ENCODE data around the gene ARHGEF40.

ARHGEF40 gene

GRCh38 chr14:21059842-21060613, 10.1 kb upstream of the ARHGEF40 start:
- DNase-seq (ENCODE audit: low read depth), result no peak

GRCh38 chr14:21060614-21061346, 9.3 kb upstream of the ARHGEF40 start:
- no peak for DNase-seq (ENCODE audit: low read depth)

- no peak for DNase-seq (ENCODE audit: low read depth)
These were observed 8.8 kb upstream of the ARHGEF40 start for GRCh38 chr14:21061347-21061668.

- no peak for DNase-seq (ENCODE audit: low read depth)
These were observed 6.6 kb upstream of the ARHGEF40 start for GRCh38 chr14:21063479-21063878.

DNA sequence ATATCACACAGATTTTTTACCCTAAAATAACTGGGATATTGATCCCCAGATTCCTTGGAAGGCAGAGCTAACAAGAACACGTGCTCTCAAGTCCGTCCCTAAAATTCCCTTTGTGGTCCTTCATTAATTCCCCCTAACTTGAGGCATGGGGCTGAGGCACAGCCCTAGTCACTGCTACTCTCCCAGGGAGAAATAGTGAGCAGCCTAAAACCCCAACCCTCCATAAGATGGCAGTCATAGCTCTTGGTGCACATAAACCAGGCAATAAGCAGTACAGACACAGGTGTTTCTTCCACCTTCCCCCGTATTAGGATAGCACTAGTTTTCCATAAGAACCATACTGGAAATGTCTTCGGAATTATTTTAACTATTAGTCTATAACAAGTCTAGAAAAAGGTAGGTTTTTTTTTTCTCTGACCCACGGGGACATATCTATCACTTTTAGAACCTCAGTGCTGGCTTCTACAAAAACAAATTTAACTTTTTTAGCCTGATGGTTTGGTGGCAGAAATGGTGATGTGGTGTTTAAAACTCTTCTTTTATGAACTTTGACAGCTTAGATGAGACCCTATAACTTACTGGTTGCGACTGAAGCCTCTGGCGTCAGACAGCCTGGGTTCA, 3.1 kb upstream of the ARHGEF40 start:
- no peak for DNase-seq (ENCODE audit: low read depth)

DNA sequence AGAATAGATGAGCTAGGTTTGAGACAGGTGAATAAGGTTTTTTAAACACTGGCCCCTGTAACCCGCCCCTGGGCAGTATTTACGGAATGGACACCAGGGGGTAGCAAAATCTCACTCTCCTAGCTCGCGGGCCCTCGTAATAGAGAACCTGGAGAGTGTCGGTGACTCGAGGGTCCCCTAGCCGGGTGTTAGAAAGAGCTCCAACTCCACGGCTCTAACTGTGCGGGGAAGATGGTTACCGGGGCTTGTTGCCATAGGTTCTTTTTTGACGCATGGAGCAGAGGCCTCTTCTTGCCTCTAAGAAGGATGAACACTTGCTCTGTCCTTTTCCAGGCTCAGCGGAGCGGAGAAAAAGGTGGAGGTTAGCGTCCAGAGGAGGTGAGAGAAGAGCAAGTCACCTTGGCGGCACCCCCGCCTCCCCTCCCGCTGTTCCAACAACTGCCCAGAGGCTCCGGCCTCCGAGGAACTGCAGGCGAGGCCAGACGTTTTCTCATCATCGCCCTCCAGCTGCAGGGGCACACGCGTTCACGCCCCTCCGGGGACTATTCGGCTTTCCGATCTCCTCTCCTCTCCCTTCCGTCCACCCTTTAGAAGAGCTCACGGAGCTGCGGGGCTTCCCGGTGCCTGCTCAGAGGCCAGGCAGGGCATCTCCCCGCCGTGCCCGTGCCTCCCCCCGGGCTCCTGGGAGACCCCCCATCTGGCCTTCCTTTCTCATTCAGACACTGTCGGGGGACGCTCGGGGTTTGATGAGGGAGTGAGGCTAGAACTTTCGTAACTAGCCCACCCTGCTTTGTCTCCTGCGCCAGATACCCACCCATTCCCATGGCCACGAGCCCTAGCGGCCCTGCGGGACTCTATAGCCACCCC, 1.4 kb upstream of the ARHGEF40 start:
- DNase-seq (ENCODE audit: low read depth), result no peak

- DNase-seq (ENCODE audit: low read depth), result no peak
These were observed 569 bp upstream of the ARHGEF40 start for GRCh38 chr14:21069388-21070082.

GRCh38 chr14:21070610-21071224, 613 bp downstream of the ARHGEF40 start:
- no peak for DNase-seq (ENCODE audit: low read depth)

DNA sequence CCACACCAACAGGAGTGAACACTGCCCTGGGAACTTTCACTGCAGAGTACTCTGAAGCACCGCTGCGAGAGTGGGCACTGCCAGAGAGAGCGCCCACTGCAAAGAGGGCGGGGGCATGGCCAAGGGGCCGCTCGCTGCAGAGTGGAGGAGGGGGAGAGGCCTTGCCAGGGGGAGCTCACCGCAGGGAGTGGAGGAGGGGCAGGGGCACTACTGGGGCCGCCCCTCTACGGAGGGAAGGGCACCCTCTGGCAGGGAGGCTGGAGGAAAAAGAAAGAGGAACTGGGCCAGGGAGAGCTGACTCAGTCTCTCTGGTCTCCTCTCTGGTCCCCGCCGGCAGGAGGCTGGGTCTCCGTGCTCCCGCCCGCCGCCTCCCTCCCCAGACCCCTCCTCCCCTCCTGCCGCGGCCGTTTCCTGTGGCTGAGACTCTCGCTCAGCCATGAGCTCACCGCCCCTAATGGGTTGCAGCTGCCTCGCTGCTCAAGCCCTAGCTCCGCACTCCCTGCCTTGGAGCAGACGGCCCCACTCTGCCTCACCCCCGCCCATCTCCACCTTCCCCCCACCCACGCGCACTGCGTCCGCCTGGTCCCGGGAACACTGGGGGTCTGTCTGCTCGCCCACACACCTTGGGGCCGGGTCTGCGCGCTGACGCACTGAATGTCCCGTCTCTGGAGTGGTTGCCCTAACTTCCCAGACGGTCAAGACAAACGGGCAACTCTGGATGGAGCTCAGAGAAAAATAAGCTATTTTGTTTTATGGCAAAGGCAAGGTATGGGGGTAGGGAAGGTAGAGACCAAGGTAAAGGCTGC, 1.3 kb downstream of the ARHGEF40 start:
- DNase-seq (ENCODE audit: low read depth), result peak; percentile 73

- no peak for DNase-seq (ENCODE audit: low read depth)
These were observed 1.9 kb downstream of the ARHGEF40 start for GRCh38 chr14:21072031-21072473.

DNA sequence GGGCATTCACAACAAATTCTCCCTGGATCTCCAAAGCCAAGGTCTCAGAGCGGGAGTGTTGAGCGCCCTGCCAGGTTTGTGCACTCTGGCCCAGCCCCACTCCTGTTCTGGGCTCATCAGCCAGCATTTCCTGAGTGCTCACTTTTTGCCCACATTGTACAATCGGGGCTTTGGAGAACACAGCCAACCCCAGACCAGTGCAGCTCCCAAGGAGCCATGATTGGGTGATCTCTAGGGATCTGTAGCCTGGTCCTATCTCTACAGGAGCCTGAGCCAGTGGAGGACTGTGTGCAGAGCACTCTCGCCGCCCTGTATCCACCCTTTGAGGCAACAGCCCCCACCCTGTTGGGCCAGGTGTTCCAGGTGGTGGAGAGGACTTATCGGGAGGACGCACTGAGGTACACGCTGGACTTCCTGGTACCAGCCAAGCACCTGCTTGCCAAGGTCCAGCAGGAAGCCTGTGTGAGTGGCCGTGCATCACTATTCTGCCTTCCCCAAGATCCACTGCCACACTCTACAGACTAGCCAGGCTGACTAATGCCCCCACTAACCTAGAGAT, 2.8 kb downstream of the ARHGEF40 start:
- no peak for DNase-seq (ENCODE audit: low read depth)

DNA sequence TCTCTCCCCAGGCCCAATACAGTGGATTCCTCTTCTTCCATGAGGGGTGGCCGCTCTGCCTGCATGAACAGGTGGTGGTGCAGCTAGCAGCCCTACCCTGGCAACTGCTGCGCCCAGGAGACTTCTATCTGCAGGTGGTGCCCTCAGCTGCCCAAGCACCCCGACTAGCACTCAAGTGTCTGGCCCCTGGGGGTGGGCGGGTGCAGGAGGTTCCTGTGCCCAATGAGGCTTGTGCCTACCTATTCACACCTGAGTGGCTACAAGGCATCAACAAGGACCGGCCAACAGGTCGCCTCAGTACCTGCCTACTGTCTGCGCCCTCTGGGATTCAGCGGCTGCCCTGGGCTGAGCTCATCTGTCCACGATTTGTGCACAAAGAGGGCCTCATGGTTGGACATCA, 3.8 kb downstream of the ARHGEF40 start:
- DNase-seq (ENCODE audit: low read depth), result no peak

DNA sequence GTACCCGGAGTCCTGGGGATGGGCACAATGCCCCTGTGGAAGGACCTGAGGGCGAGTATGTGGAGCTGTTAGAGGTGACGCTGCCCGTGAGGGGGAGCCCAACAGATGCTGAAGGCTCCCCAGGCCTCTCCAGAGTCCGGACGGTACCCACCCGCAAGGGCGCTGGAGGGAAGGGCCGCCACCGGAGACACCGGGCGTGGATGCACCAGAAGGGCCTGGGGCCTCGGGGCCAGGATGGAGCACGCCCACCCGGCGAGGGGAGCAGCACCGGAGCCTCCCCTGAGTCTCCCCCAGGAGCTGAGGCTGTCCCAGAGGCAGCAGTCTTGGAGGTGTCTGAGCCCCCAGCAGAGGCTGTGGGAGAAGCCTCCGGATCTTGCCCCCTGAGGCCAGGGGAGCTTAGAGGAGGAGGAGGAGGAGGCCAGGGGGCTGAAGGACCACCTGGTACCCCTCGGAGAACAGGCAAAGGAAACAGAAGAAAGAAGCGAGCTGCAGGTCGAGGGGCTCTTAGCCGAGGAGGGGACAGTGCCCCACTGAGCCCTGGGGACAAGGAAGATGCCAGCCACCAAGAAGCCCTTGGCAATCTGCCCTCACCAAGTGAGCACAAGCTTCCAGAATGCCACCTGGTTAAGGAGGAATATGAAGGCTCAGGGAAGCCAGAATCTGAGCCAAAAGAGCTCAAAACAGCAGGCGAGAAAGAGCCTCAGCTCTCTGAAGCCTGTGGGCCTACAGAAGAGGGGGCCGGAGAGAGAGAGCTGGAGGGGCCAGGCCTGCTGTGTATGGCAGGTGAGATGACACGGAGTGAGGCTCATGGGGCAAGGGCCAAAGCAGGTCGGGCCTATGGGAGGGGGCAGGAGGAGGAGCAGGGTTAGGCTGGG, 4.5 kb downstream of the ARHGEF40 start:
- no peak for DNase-seq (ENCODE audit: low read depth)

GRCh38 chr14:21075719-21076437, 5.8 kb downstream of the ARHGEF40 start:
- DNase-seq (ENCODE audit: low read depth), result no peak

GRCh38 chr14:21077672-21078071, 7.6 kb downstream of the ARHGEF40 start:
- DNase-seq (ENCODE audit: low read depth), result no peak

GRCh38 chr14:21078287-21078686, 8.2 kb downstream of the ARHGEF40 start:
- no peak for DNase-seq (ENCODE audit: low read depth)

DNA sequence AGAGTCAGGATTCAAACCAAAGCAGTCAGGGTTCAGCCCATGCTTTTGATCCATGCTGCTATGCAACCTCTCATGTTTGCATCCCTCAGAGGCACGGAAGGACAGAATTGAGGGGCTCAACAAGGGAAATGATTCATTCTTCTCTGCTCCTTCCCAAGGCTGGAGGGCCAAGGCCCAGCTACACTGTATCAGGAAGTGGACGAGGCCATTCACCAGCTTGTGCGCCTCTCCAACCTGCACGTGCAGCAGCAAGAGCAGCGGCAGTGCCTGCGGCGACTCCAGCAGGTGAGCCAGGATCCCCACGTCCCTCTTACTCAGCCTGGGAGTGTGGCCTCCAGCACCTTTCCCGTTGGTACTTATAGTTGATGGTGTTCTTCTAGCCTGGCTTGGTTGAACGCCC, 8.6 kb downstream of the ARHGEF40 start:
- DNase-seq (ENCODE audit: low read depth), result no peak

DNA sequence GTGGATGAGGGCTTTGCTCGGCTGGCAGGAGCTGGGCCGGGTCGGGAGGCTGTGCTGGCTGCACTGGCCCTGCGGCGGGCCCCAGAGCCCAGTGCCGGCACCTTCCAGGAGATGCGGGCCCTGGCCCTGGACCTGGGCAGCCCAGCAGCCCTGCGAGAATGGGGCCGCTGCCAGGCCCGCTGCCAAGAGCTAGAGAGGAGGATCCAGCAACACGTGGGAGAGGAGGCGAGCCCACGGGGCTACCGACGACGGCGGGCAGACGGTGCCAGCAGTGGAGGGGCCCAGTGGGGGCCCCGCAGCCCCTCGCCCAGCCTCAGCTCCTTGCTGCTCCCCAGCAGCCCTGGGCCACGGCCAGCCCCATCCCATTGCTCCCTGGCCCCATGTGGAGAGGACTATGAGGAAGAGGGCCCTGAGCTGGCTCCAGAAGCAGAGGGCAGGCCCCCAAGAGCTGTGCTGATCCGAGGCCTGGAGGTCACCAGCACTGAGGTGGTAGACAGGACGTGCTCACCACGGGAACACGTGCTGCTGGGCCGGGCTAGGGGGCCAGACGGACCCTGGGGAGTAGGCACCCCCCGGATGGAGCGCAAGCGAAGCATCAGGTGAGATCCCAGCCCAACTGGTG, 11.5 kb downstream of the ARHGEF40 start:
- DNase-seq (ENCODE audit: low read depth), result no peak
